HFFc6 (cell line): ENCODE data around the gene FHIT. TPM values are rescaled to one million over a fixed set of nuclear protein-coding genes. Genes with fewer than 3 reads are reported as not detected.

Source experiments
- DNase-seq: peaks from one replicate; pipeline ENCODE4 v3.0.0-alpha.2; 2018
- H3K27ac Mint-ChIP-seq: 2 replicates; pipeline ENCODE4 v1.8.0; 2020; ENCODE audit warnings: mild to moderate bottlenecking, mixed read lengths
- H3K27me3 Mint-ChIP-seq: 2 replicates; pipeline ENCODE4 v1.8.0; 2021; ENCODE audit warnings: mild to moderate bottlenecking, moderate library complexity, mixed read lengths; ENCODE audit not compliant: insufficient read depth
- H3K36me3 Mint-ChIP-seq: 2 replicates; pipeline ENCODE4 v1.8.0; 2021; ENCODE audit warnings: low read depth, mixed read lengths
- H3K4me1 Mint-ChIP-seq: 2 replicates; pipeline ENCODE4 v1.8.0; 2020; ENCODE audit warnings: low read depth, mixed read lengths
- H3K4me3 Mint-ChIP-seq: 2 replicates; pipeline ENCODE4 v1.8.0; 2020; ENCODE audit warnings: mild to moderate bottlenecking, moderate library complexity, mixed read lengths
- H3K9me3 Mint-ChIP-seq: 2 replicates; pipeline ENCODE4 v1.8.0; 2020; ENCODE audit warnings: mild to moderate bottlenecking, mixed read lengths
- CTCF ChIP-seq: fragments of 200-600 bp; sonication (generic); IDR thresholded peaks from 2 replicates; pipeline ENCODE4 v1.5.0; 2021; ENCODE audit warnings: antibody characterized with exemption, mild to moderate bottlenecking
- total RNA-seq, 6 experiments: library from RNA; stranded (reverse); fragmentation: NEBNext Ultra II Directional; extraction: Animal tissue kit (Norgen Biotek cat#: 25700); gene quantifications; 2 replicates in 1 of 6; 3 replicates in 5 of 6; pipeline ENCODE4 v1.2.3, GENCODE V29; 2021

FHIT gene
- total RNA-seq, 6 experiments from 2014 or later = 0.33 to 0.38 TPM; not detected in 4

- no peaks in the 10 kb centered on the region for H3K36me3 Mint-ChIP-seq
- H3K27ac Mint-ChIP-seq = no peak overlapping the region
- H3K4me1 Mint-ChIP-seq = no peaks in the 10 kb centered on the region
- H3K27me3 Mint-ChIP-seq = no peaks in the 10 kb centered on the region
- no peak overlapping the region for H3K4me3 Mint-ChIP-seq
- no peak for DNase-seq
- peaks cover 6% of the 10 kb centered on the region; the same call in 1 of the 2 replicates for H3K9me3 Mint-ChIP-seq
- no peak for TF ChIP-seq CTCF
Measured at GRCh38 chr3:60309539-60310268, 941.5 kb downstream of the FHIT start.

- no peaks in the 10 kb centered on the region for H3K4me1 Mint-ChIP-seq
- no peak for TF ChIP-seq CTCF
- no peaks in the 10 kb centered on the region for H3K36me3 Mint-ChIP-seq
- H3K27me3 Mint-ChIP-seq = no peaks in the 10 kb centered on the region
- peaks cover 6% of the 10 kb centered on the region; the same call in 1 of the 2 replicates for H3K9me3 Mint-ChIP-seq
- H3K27ac Mint-ChIP-seq = no peak overlapping the region
- no peak overlapping the region for H3K4me3 Mint-ChIP-seq
- no peak for DNase-seq
Measured at GRCh38 chr3:60308808-60309207, 942.4 kb downstream of the FHIT start.

DNA sequence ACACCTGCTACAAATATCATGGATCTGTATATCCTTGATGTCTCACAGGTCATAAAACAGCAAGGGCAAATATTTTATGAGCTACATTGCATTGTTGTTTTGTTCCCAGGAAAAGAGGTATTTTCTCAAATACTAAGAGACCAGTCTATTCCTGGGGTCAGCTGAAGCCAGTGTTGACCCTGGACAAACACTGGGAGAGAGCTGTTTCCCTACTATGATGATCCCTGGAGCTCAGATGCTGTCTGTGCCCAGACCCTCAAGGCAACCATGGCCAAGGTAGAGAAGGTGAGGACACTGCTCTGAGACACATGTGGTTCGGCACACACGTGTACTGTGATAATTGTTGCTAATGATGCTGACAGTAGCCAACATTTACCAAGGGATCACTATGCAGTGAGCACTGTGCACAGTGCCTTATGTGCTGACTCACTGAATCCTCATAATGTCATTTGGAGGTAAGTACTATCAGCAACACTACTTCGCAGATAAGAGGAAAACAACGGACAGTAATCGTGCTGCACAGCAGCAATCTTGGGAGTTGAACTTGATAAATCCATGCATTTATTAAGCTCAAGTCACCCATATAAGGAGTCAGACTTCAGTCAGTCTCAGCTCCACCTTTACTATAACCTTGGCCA, 943.6 kb downstream of the FHIT start:
- peaks cover under 1% of the 10 kb centered on the region; the same call in 1 of the 2 replicates for H3K9me3 Mint-ChIP-seq
- H3K4me3 Mint-ChIP-seq = no peak overlapping the region
- no peaks in the 10 kb centered on the region for H3K36me3 Mint-ChIP-seq

GRCh38 chr3:60304112-60304511, 947.1 kb downstream of the FHIT start:
- DNase-seq = no peak
- H3K4me3 Mint-ChIP-seq = no peak overlapping the region
- TF ChIP-seq CTCF = no peak
- no peak overlapping the region for H3K27ac Mint-ChIP-seq
- H3K27me3 Mint-ChIP-seq = no peaks in the 10 kb centered on the region; the same call in 1 of the 2 replicates
- H3K36me3 Mint-ChIP-seq = no peaks in the 10 kb centered on the region
- H3K9me3 Mint-ChIP-seq = peaks cover 10% of the 10 kb centered on the region
- no peaks in the 10 kb centered on the region for H3K4me1 Mint-ChIP-seq

More for the DNA sequence above, 943.6 kb downstream of the FHIT start:
- no peaks in the 10 kb centered on the region for H3K27me3 Mint-ChIP-seq
- H3K4me1 Mint-ChIP-seq = no peaks in the 10 kb centered on the region
- no peak overlapping the region for H3K27ac Mint-ChIP-seq
- no peak for DNase-seq
- no peak for TF ChIP-seq CTCF

- Mint-ChIP-seq H3K27me3 (no peaks in the 10 kb centered on the region; the same call in 1 of the 2 replicates), H3K9me3 (peaks cover 10% of the 10 kb centered on the region), H3K27ac (no peak overlapping the region), H3K4me3 (no peak overlapping the region), H3K36me3 (no peaks in the 10 kb centered on the region), H3K4me1 (no peaks in the 10 kb centered on the region)
- TF ChIP-seq CTCF = no peak
- no peak for DNase-seq
Measured at GRCh38 chr3:60303160-60303559, 948.1 kb downstream of the FHIT start.
